Neural cell (in vitro differentiated cells): ENCODE data around the gene TNFRSF6B. TPM values are rescaled to one million over a fixed set of nuclear protein-coding genes. Genes with fewer than 3 reads are reported as not detected.

Experiments used
- H2AFZ ChIP-seq: fragments of 200-600, 300-800 bp; sonication (generic), shearing (Covaris generic); 2 replicates; pipeline ENCODE4 v1.6.0; 2014; ENCODE audit warnings: low read depth, mild to moderate bottlenecking, antibody characterized with exemption, low read length, moderate library complexity
- H3F3A ChIP-seq: fragments of 200-600 bp; shearing (Covaris generic); 2 replicates; pipeline ENCODE4 v1.6.1; 2016; ENCODE audit warnings: mild to moderate bottlenecking, moderate library complexity, mixed read lengths, antibody characterized with exemption, low read length; ENCODE audit not compliant: insufficient read depth, poor library complexity, severe bottlenecking
- H3K27ac ChIP-seq: fragments of 200-600, 300-800 bp; sonication (generic), shearing (Covaris generic); 2 replicates; pipeline ENCODE4 v1.5.1; 2014; ENCODE audit warnings: mild to moderate bottlenecking, low read length, moderate library complexity
- H3K27me3 ChIP-seq: fragments of 300-800, 200-600 bp; sonication (generic), shearing (Covaris generic); 2 replicates; pipeline ENCODE4 v1.6.0; 2014; ENCODE audit warnings: mild to moderate bottlenecking, low read depth, low read length, moderate library complexity; ENCODE audit not compliant: insufficient read depth
- H3K36me3 ChIP-seq: fragments of 300-800, 200-600 bp; sonication (generic), shearing (Covaris generic); 2 replicates; pipeline ENCODE4 v1.5.1; 2014; ENCODE audit warnings: mild to moderate bottlenecking, antibody characterized with exemption, low read length, moderate library complexity; ENCODE audit not compliant: insufficient read depth
- H3K4me2 ChIP-seq: fragments of 300-800, 200-600 bp; sonication (generic), shearing (Covaris generic); 2 replicates; pipeline ENCODE4 v1.6.0; 2014; ENCODE audit warnings: mild to moderate bottlenecking, low read length
- H3K4me3 ChIP-seq: fragments of 300-800, 200-600 bp; sonication (generic), shearing (Covaris generic); 2 replicates; pipeline ENCODE4 v1.5.1; 2014; ENCODE audit warnings: mild to moderate bottlenecking, low read length, moderate library complexity
- H3K79me2 ChIP-seq: fragments of 200-600 bp; shearing (Covaris generic); replicated peaks from 2 replicates; pipeline ENCODE4 v1.6.0; 2014; ENCODE audit warnings: mild to moderate bottlenecking, low read length, moderate library complexity; ENCODE audit not compliant: insufficient read depth
- H3K9ac ChIP-seq: fragments of 300-800, 200-600 bp; sonication (generic), shearing (Covaris generic); 2 replicates; pipeline ENCODE4 v1.6.1; 2016; ENCODE audit warnings: mild to moderate bottlenecking, low read length, mixed read lengths
- H3K9me2 ChIP-seq: fragments of 200-600 bp; shearing (Covaris generic); 2 replicates; pipeline ENCODE4 v1.6.1; 2016; ENCODE audit warnings: mild to moderate bottlenecking, low read length, mixed read lengths; ENCODE audit not compliant: insufficient read depth
- H3K9me3 ChIP-seq: fragments of 200-600, 300-800 bp; sonication (generic), shearing (Covaris generic); 2 replicates; pipeline ENCODE4 v1.6.1; 2016; ENCODE audit warnings: mild to moderate bottlenecking, mixed run types, low read length, moderate library complexity, mixed read lengths
- H4K20me1 ChIP-seq: fragments of 200-600 bp; shearing (Covaris generic); 2 replicates; pipeline ENCODE4 v1.6.1; 2016; ENCODE audit warnings: mild to moderate bottlenecking, mixed run types; ENCODE audit not compliant: insufficient read depth
- CTCF ChIP-seq: fragments of 450-650 bp; IDR thresholded peaks from 2 replicates; pipeline ENCODE4 v1.5.1; 2014; ENCODE audit warnings: antibody characterized with exemption, mild to moderate bottlenecking, moderate library complexity; ENCODE audit not compliant: poor library complexity, severe bottlenecking
- EP300 ChIP-seq: fragments of 450-650 bp; conservative IDR thresholded peaks from 2 replicates; pipeline ENCODE4 v1.6.1; 2014; ENCODE audit warnings: antibody characterized with exemption, mild to moderate bottlenecking, moderate library complexity; ENCODE audit not compliant: poor library complexity, severe bottlenecking
- EZH2 ChIP-seq: fragments of 200-600, 300-800 bp; shearing (Covaris generic), sonication (generic); IDR thresholded peaks from 2 replicates; pipeline ENCODE4 v1.6.1; 2014; ENCODE audit warnings: antibody characterized with exemption, low read length, borderline replicate concordance, mild to moderate bottlenecking; ENCODE audit not compliant: insufficient read depth, poor library complexity, severe bottlenecking
- MXI1 ChIP-seq: fragments of 450-650 bp; conservative IDR thresholded peaks from 2 replicates; pipeline ENCODE4 v1.6.1; 2014; ENCODE audit warnings: antibody characterized with exemption, mild to moderate bottlenecking; ENCODE audit not compliant: poor library complexity, severe bottlenecking
- POLR2AphosphoS5 ChIP-seq: IDR thresholded peaks from 2 replicates; pipeline ENCODE4 v1.6.1; 2012
- RAD21 ChIP-seq: fragments of 450-650 bp; conservative IDR thresholded peaks from 2 replicates; pipeline ENCODE4 v1.6.1; 2014; ENCODE audit warnings: antibody characterized with exemption, mild to moderate bottlenecking, moderate library complexity
- REST ChIP-seq: IDR thresholded peaks from 2 replicates; pipeline ENCODE4 v1.6.1; 2012; ENCODE audit warnings: borderline replicate concordance
- SMC3 ChIP-seq: fragments of 450-650 bp; conservative IDR thresholded peaks from 2 replicates; pipeline ENCODE4 v1.6.1; 2014; ENCODE audit warnings: antibody characterized with exemption, mild to moderate bottlenecking, moderate library complexity; ENCODE audit not compliant: poor library complexity
- TAF1 ChIP-seq: IDR thresholded peaks from 2 replicates; pipeline ENCODE4 v1.6.1; 2012; ENCODE audit warnings: low read depth
- polyA plus RNA-seq: library from polyadenylated mRNA; depleted of rRNA; stranded (reverse); fragments of >200 nt; gene quantifications from 2 replicates; pipeline ENCODE4 v1.2.3, GENCODE V29; 2014

TNFRSF6B gene
- polyA plus RNA-seq, 1 donor from 2014 or later = 9.4 TPM

GRCh38 chr20:63708301-63709148 is 12.1 kb downstream of the TNFRSF6B start:
- no peak overlapping the region for H2AFZ ChIP-seq
- H3F3A ChIP-seq = no peaks in the 10 kb centered on the region
- TF ChIP-seq POLR2AphosphoS5 (no peak), EZH2 (no peak), EP300 (no peak), TAF1 (no peak), REST (no peak), CTCF (no peak), MXI1 (no peak), SMC3 (no peak)
- H3K4me3 ChIP-seq = peak overlapping the region; percentile 96
- peak overlapping the region; percentile 86 for H3K9ac ChIP-seq
- peaks cover 6% of the 10 kb centered on the region for H3K36me3 ChIP-seq
- no peaks in the 10 kb centered on the region for H3K27me3 ChIP-seq
- H3K9me3 ChIP-seq = no peaks in the 10 kb centered on the region
- H3K79me2 ChIP-seq = peaks cover 37% of the 10 kb centered on the region
- H4K20me1 ChIP-seq = no peaks in the 10 kb centered on the region
- no peaks in the 10 kb centered on the region for H3K9me2 ChIP-seq
- peak overlapping the region; percentile 29 for H3K27ac ChIP-seq
- H3K4me2 ChIP-seq = peak overlapping the region; percentile 42

- H3F3A ChIP-seq = no peaks in the 10 kb centered on the region
- H3K9ac ChIP-seq = peak overlapping the region; percentile 86
- peaks cover 6% of the 10 kb centered on the region for H3K36me3 ChIP-seq
- TF ChIP-seq TAF1 = no peak
- TF ChIP-seq RAD21 = no peak
- TF ChIP-seq EP300 = no peak
- TF ChIP-seq MXI1 = no peak
- TF ChIP-seq POLR2AphosphoS5 = no peak
- no peak for TF ChIP-seq CTCF
- TF ChIP-seq EZH2 = no peak
- no peak for TF ChIP-seq SMC3
- TF ChIP-seq REST = no peak
- H2AFZ ChIP-seq = no peak overlapping the region
- H3K27ac ChIP-seq = no peak overlapping the region
- peak overlapping the region; percentile 96 for H3K4me3 ChIP-seq
- H3K9me3 ChIP-seq = no peaks in the 10 kb centered on the region
- no peaks in the 10 kb centered on the region for H4K20me1 ChIP-seq
- no peaks in the 10 kb centered on the region for H3K9me2 ChIP-seq
- H3K79me2 ChIP-seq = peaks cover 40% of the 10 kb centered on the region
- H3K27me3 ChIP-seq = no peaks in the 10 kb centered on the region
- H3K4me2 ChIP-seq = peak overlapping the region; percentile 42
These were observed 12.7 kb downstream of the TNFRSF6B start for GRCh38 chr20:63709149-63709527.
